Measurements from ENCODE around the gene FAM156A.
"Not testable (repeated sequence)": the region's sequence is repeated elsewhere in the genome, so short reads cannot be mapped to it uniquely, and the experiment has no call there.

The FAM156A gene, protein sequence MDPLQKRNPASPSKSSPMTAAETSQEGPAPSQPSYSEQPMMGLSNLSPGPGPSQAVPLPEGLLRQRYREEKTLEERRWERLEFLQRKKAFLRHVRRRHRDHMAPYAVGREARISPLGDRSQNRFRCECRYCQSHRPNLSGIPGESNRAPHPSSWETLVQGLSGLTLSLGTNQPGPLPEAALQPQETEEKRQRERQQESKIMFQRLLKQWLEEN

DNA sequence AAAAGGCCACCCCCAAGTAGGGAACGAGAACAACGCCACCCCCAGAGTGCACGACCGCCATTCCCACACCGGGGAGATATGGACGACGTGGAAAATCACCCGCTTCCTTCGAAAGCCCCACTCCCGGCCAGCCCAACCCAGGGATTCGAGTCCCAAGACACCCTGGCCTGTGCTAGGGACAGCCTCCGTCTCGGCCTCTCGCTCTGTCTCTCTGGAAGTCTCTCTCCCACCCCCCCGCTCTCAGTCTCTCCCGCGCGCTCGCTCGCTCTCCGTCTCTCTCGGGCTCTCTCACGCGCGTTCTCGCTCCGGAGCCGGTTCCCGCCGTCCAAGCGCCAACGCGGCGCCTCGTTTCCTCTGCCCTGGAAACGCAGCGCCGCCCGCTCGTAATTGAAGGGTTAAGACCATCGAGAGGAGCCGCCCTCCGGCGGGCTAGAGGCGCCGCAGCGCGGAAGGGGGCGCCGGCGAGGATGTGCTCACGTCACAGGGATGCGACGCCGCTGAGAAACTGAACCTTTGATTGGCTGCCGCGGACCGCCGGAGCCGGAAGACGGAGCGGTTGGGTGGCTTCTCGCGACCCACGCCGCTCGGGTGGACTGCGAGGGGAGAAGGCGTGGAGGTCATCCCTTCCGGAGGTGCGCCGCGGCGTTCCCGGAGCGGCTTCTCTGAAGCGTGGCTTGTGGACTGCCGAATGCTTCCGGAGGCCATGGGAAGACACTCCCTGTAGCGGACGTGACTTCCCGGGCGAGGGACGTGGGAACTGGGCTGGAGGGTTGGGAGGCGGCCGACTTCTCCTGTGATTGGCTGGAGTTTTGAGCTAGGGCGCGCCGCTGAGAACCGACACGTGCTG is at the start of gene FAM156A:
Gene FAM156A (minus strand): TSS at position 406 of the 847 bp plus-strand sequence. CDS start 9,930 bp downstream, outside the sequence.
- DNase-seq (ENCODE audit: low read depth, low spot score); H3K27ac ChIP-seq; H3K9me3 ChIP-seq (ENCODE audit: low read depth, low read length): not testable (repeated sequence)

GRCh38 chrX:53005327-53005726 is 47.0 kb upstream of the FAM156A start:
- H3K4me3 ChIP-seq, result peak overlapping the region; percentile 37; the same call in 1 of the 2 replicates
- no peak for DNase-seq (ENCODE audit: low read depth, low spot score)
- TF ChIP-seq POLR2AphosphoS5 (IDR thresholded peaks at IDR 0.05; ENCODE audit: borderline replicate concordance, low read depth, low read length) (no peak), FOXP2 (optimal IDR thresholded peaks at IDR 0.05; ENCODE audit: control extremely low read depth, extremely low read length, insufficient read depth) (no peak), EZH2 (IDR thresholded peaks at IDR 0.05) (no peak)
- H3K36me3 ChIP-seq (ENCODE audit: insufficient read depth, low read length), result no peaks in the 10 kb centered on the region
- no peaks in the 10 kb centered on the region for H3K9me3 ChIP-seq (ENCODE audit: low read depth, low read length)
- no peak overlapping the region for H3K27ac ChIP-seq
- H3K9ac ChIP-seq (ENCODE audit: insufficient read length), result no peak overlapping the region

More for the DNA sequence above, at the start of gene FAM156A:
- H3K4me3 ChIP-seq; H3K9ac ChIP-seq (ENCODE audit: insufficient read length); H3K36me3 ChIP-seq (ENCODE audit: insufficient read depth, low read length): not testable (repeated sequence)

GRCh38 chrX:53004811-53005210 is 46.5 kb upstream of the FAM156A start:
- H3K36me3 ChIP-seq (ENCODE audit: insufficient read depth, low read length), result no peaks in the 10 kb centered on the region
- H3K9ac ChIP-seq (ENCODE audit: insufficient read length), result peak overlapping the region; percentile 25
- TF ChIP-seq EZH2 (IDR thresholded peaks at IDR 0.05) (no peak), FOXP2 (optimal IDR thresholded peaks at IDR 0.05; ENCODE audit: control extremely low read depth, extremely low read length, insufficient read depth) (no peak), POLR2AphosphoS5 (IDR thresholded peaks at IDR 0.05; ENCODE audit: borderline replicate concordance, low read depth, low read length) (no peak)
- no peak overlapping the region for H3K27ac ChIP-seq
- H3K9me3 ChIP-seq (ENCODE audit: low read depth, low read length), result no peaks in the 10 kb centered on the region
- H3K4me3 ChIP-seq, result peak overlapping the region; percentile 37; the same call in 1 of the 2 replicates
- DNase-seq (ENCODE audit: low read depth, low spot score), result peak; percentile 35

DNA sequence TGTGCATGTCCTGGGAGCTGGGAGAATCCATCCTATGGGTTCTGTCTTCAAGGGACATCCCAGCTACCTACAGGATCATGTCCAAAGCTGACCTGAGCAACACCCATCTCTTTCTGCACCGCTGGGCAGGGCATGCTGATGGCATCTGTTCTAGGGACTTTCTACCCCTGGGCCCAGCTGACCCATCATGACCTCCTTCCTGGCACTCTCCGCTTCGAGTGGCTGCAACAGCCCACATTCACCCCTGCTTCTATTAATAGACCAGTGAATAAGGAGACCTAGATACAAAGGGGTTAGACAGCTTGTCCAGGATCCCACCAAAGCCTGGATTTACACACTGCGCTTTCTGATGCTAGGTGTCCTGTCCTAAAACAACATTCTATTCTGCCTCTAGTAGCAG is 45.7 kb upstream of the FAM156A start:
- TF ChIP-seq EZH2 (IDR thresholded peaks at IDR 0.05) (no peak), FOXP2 (optimal IDR thresholded peaks at IDR 0.05; ENCODE audit: control extremely low read depth, extremely low read length, insufficient read depth) (no peak), POLR2AphosphoS5 (IDR thresholded peaks at IDR 0.05; ENCODE audit: borderline replicate concordance, low read depth, low read length) (no peak)
- Histone ChIP-seq H3K9me3 (ENCODE audit: low read depth, low read length) (no peaks in the 10 kb centered on the region), H3K4me3 (no peak overlapping the region), H3K36me3 (ENCODE audit: insufficient read depth, low read length) (no peaks in the 10 kb centered on the region), H3K27ac (no peak overlapping the region), H3K9ac (ENCODE audit: insufficient read length) (no peak overlapping the region)
- DNase-seq (ENCODE audit: low read depth, low spot score), result no peak

DNA sequence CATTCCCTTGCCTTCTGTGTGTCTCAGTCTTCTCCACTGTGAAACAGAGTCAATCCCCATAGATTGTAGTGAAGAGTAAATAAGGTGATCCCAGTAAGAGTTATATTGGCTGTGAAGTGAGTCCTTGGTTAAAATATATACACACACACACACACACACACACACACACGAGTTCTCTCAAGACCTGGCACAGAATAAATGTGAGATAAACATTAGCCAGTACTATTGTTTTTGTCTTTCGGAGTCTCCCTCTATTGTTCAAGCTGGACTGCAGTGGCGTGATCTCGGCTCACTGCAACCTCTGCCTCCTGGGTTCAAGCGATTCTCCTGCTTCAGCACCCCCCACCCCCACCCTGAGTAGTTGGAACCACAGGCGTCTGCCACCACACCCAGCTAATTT is 44.8 kb upstream of the FAM156A start:
- TF ChIP-seq POLR2AphosphoS5 (IDR thresholded peaks at IDR 0.05; ENCODE audit: borderline replicate concordance, low read depth, low read length), result no peak
- TF ChIP-seq EZH2 (IDR thresholded peaks at IDR 0.05), result no peak
- no peaks in the 10 kb centered on the region for H3K9me3 ChIP-seq (ENCODE audit: low read depth, low read length)
- no peaks in the 10 kb centered on the region for H3K36me3 ChIP-seq (ENCODE audit: insufficient read depth, low read length)
- no peak overlapping the region for H3K27ac ChIP-seq
- no peak for DNase-seq (ENCODE audit: low read depth, low spot score)
- H3K4me3 ChIP-seq, result no peak overlapping the region
- no peak overlapping the region for H3K9ac ChIP-seq (ENCODE audit: insufficient read length)

GRCh38 chrX:53001958-53002357 is 43.6 kb upstream of the FAM156A start:
- DNase-seq (ENCODE audit: low read depth, low spot score), result no peak
- no peak overlapping the region for H3K4me3 ChIP-seq
- H3K36me3 ChIP-seq (ENCODE audit: insufficient read depth, low read length), result no peaks in the 10 kb centered on the region
- H3K9me3 ChIP-seq (ENCODE audit: low read depth, low read length), result no peaks in the 10 kb centered on the region
- H3K9ac ChIP-seq (ENCODE audit: insufficient read length), result no peak overlapping the region
- no peak overlapping the region for H3K27ac ChIP-seq
- TF ChIP-seq FOXP2 (optimal IDR thresholded peaks at IDR 0.05; ENCODE audit: control extremely low read depth, extremely low read length, insufficient read depth) (no peak), POLR2AphosphoS5 (IDR thresholded peaks at IDR 0.05; ENCODE audit: borderline replicate concordance, low read depth, low read length) (no peak), EZH2 (IDR thresholded peaks at IDR 0.05) (no peak)

- no peak for TF ChIP-seq POLR2AphosphoS5 (IDR thresholded peaks at IDR 0.05; ENCODE audit: borderline replicate concordance, low read depth, low read length)
- no peak for TF ChIP-seq EZH2 (IDR thresholded peaks at IDR 0.05)
- TF ChIP-seq FOXP2 (optimal IDR thresholded peaks at IDR 0.05; ENCODE audit: control extremely low read depth, extremely low read length, insufficient read depth), result no peak
- Histone ChIP-seq H3K36me3 (ENCODE audit: insufficient read depth, low read length) (no peaks in the 10 kb centered on the region), H3K9ac (ENCODE audit: insufficient read length) (no peak overlapping the region), H3K9me3 (ENCODE audit: low read depth, low read length) (no peaks in the 10 kb centered on the region), H3K4me3 (no peak overlapping the region), H3K27ac (no peak overlapping the region)
- no peak for DNase-seq (ENCODE audit: low read depth, low spot score)
Measured at GRCh38 chrX:53000447-53001135, 42.3 kb upstream of the FAM156A start.

- H3K36me3 ChIP-seq (ENCODE audit: insufficient read depth, low read length), result no peaks in the 10 kb centered on the region
- no peaks in the 10 kb centered on the region for H3K9me3 ChIP-seq (ENCODE audit: low read depth, low read length)
- H3K9ac ChIP-seq (ENCODE audit: insufficient read length), result peak overlapping the region; percentile 85
- H3K27ac ChIP-seq, result peak overlapping the region; percentile 90; the same call in 1 of the 2 replicates
- TF ChIP-seq POLR2AphosphoS5 (IDR thresholded peaks at IDR 0.05; ENCODE audit: borderline replicate concordance, low read depth, low read length), result no peak
- TF ChIP-seq FOXP2 (optimal IDR thresholded peaks at IDR 0.05; ENCODE audit: control extremely low read depth, extremely low read length, insufficient read depth), result no peak
- TF ChIP-seq EZH2 (IDR thresholded peaks at IDR 0.05), result no peak
- no peak for DNase-seq (ENCODE audit: low read depth, low spot score)
- H3K4me3 ChIP-seq, result peak overlapping the region; percentile 89
Measured at GRCh38 chrX:52995987-52996331, 37.6 kb upstream of the FAM156A start.

All from SK-N-MC (cell line).